Loucy (cell line): ENCODE measurements around the gene ZNF267.

ENCODE experiments used
- CTCF ChIP-seq: fragments of 200-600 bp; sonication (generic); conservative IDR thresholded peaks from 2 replicates; pipeline ENCODE4 v1.5.1; 2014; ENCODE audit warnings: mild to moderate bottlenecking, antibody characterized with exemption, low read length
- EZH2phosphoT487 ChIP-seq: fragments of 200-600 bp; IDR thresholded peaks from 2 replicates; pipeline ENCODE4 v1.6.1; 2018; ENCODE audit warnings: antibody characterized with exemption, mild to moderate bottlenecking, moderate library complexity, borderline replicate concordance

- no peak for TF ChIP-seq CTCF
- TF ChIP-seq EZH2phosphoT487: no peak
These were observed 40.6 kb upstream of the ZNF267 start for GRCh38 chr16:31833047-31833446.
